ENCODE measurements around the gene VSX2.

Gene VSX2

GRCh38 chr14:74255281-74255680 is 16.0 kb downstream of the VSX2 start:
- peaks cover 33% of the 10 kb centered on the region for H3K27me3 Mint-ChIP-seq
- peaks cover 13% of the 10 kb centered on the region for H3K4me1 Mint-ChIP-seq
- DNase-seq (ENCODE audit: low spot score in 2 of 2): no peak
- ATAC-seq (replicated peaks; ENCODE audit: extremely low read depth, poor library complexity, severe bottlenecking): no peak
- H3K27ac Mint-ChIP-seq (ENCODE audit: low read depth): no peak overlapping the region
- H3K36me3 Mint-ChIP-seq (ENCODE audit: insufficient read depth): peaks cover 2% of the 10 kb centered on the region
- H3K9me3 Mint-ChIP-seq: no peaks in the 10 kb centered on the region
- H3K4me3 Mint-ChIP-seq: no peak overlapping the region

- H3K27me3 Mint-ChIP-seq: peaks cover 15% of the 10 kb centered on the region
- peaks cover 2% of the 10 kb centered on the region for H3K36me3 Mint-ChIP-seq (ENCODE audit: insufficient read depth)
- ATAC-seq (replicated peaks; ENCODE audit: extremely low read depth, poor library complexity, severe bottlenecking) (peak; percentile 89), DNase-seq (ENCODE audit: low spot score in 2 of 2) (peak; percentile 32 to 44)
- peak overlapping the region; percentile 77 for H3K4me3 Mint-ChIP-seq
- H3K4me1 Mint-ChIP-seq: peaks cover 5% of the 10 kb centered on the region
- H3K9me3 Mint-ChIP-seq: no peaks in the 10 kb centered on the region
- H3K27ac Mint-ChIP-seq (ENCODE audit: low read depth): no peak overlapping the region
Observed at GRCh38 chr14:74257078-74257940, 18.1 kb downstream of the VSX2 start.

- H3K4me1 Mint-ChIP-seq: peaks cover 5% of the 10 kb centered on the region
- H3K4me3 Mint-ChIP-seq: peak overlapping the region; percentile 77
- DNase-seq (ENCODE audit: low spot score in 2 of 2): no peak
- ATAC-seq (replicated peaks; ENCODE audit: extremely low read depth, poor library complexity, severe bottlenecking): no peak
- no peak overlapping the region for H3K27ac Mint-ChIP-seq (ENCODE audit: low read depth)
- no peaks in the 10 kb centered on the region for H3K9me3 Mint-ChIP-seq
- H3K27me3 Mint-ChIP-seq: peaks cover 7% of the 10 kb centered on the region
- H3K36me3 Mint-ChIP-seq (ENCODE audit: insufficient read depth): peaks cover 2% of the 10 kb centered on the region
Observed at GRCh38 chr14:74257941-74258763, 18.9 kb downstream of the VSX2 start.

- peaks cover 2% of the 10 kb centered on the region for H3K36me3 Mint-ChIP-seq (ENCODE audit: insufficient read depth)
- DNase-seq (ENCODE audit: low spot score in 2 of 2): no peak
- no peak overlapping the region for H3K27ac Mint-ChIP-seq (ENCODE audit: low read depth)
- H3K4me1 Mint-ChIP-seq: peaks cover 5% of the 10 kb centered on the region
- no peak for ATAC-seq (replicated peaks; ENCODE audit: extremely low read depth, poor library complexity, severe bottlenecking)
- H3K27me3 Mint-ChIP-seq: peaks cover 2% of the 10 kb centered on the region
- H3K4me3 Mint-ChIP-seq: peak overlapping the region; percentile 77
- H3K9me3 Mint-ChIP-seq: no peaks in the 10 kb centered on the region
Observed at GRCh38 chr14:74258764-74259035, 19.5 kb downstream of the VSX2 start.

- Mint-ChIP-seq H3K4me1 (peaks cover 5% of the 10 kb centered on the region), H3K4me3 (no peak overlapping the region), H3K36me3 (ENCODE audit: insufficient read depth) (peaks cover 2% of the 10 kb centered on the region), H3K27me3 (no peaks in the 10 kb centered on the region), H3K9me3 (no peaks in the 10 kb centered on the region), H3K27ac (ENCODE audit: low read depth) (no peak overlapping the region)
- no peak for DNase-seq (ENCODE audit: low spot score in 2 of 2)
- no peak for ATAC-seq (replicated peaks; ENCODE audit: extremely low read depth, poor library complexity, severe bottlenecking)
Observed at GRCh38 chr14:74259513-74259912, 20.3 kb downstream of the VSX2 start.

GRCh38 chr14:74260525-74261233 is 21.4 kb downstream of the VSX2 start:
- Mint-ChIP-seq H3K4me3 (no peak overlapping the region), H3K4me1 (peaks cover 5% of the 10 kb centered on the region), H3K27me3 (peaks cover 6% of the 10 kb centered on the region), H3K36me3 (ENCODE audit: insufficient read depth) (peaks cover 2% of the 10 kb centered on the region), H3K9me3 (no peaks in the 10 kb centered on the region), H3K27ac (ENCODE audit: low read depth) (no peak overlapping the region)
- ATAC-seq (replicated peaks; ENCODE audit: extremely low read depth, poor library complexity, severe bottlenecking) (no peak), DNase-seq (ENCODE audit: low spot score in 2 of 2) (no peak)

GRCh38 chr14:74261288-74261687 is 22.0 kb downstream of the VSX2 start:
- Mint-ChIP-seq H3K4me3 (no peak overlapping the region), H3K27ac (ENCODE audit: low read depth) (no peak overlapping the region), H3K36me3 (ENCODE audit: insufficient read depth) (peaks cover 2% of the 10 kb centered on the region), H3K27me3 (peaks cover 12% of the 10 kb centered on the region), H3K9me3 (no peaks in the 10 kb centered on the region), H3K4me1 (peaks cover 5% of the 10 kb centered on the region)
- no peak for DNase-seq (ENCODE audit: low spot score in 2 of 2)
- no peak for ATAC-seq (replicated peaks; ENCODE audit: extremely low read depth, poor library complexity, severe bottlenecking)

- Mint-ChIP-seq H3K36me3 (ENCODE audit: insufficient read depth) (peaks cover 2% of the 10 kb centered on the region), H3K4me1 (peaks cover under 1% of the 10 kb centered on the region), H3K9me3 (no peaks in the 10 kb centered on the region), H3K27ac (ENCODE audit: low read depth) (no peak overlapping the region), H3K27me3 (peaks cover 12% of the 10 kb centered on the region), H3K4me3 (no peak overlapping the region)
- ATAC-seq (replicated peaks; ENCODE audit: extremely low read depth, poor library complexity, severe bottlenecking): no peak
- no peak for DNase-seq (ENCODE audit: low spot score in 2 of 2)
Observed at GRCh38 chr14:74262076-74262475, 22.8 kb downstream of the VSX2 start.

GRCh38 chr14:74263181-74263580 is 23.9 kb downstream of the VSX2 start:
- no peaks in the 10 kb centered on the region for H3K4me1 Mint-ChIP-seq
- no peak for ATAC-seq (replicated peaks; ENCODE audit: extremely low read depth, poor library complexity, severe bottlenecking)
- H3K9me3 Mint-ChIP-seq: no peaks in the 10 kb centered on the region
- H3K27ac Mint-ChIP-seq (ENCODE audit: low read depth): no peak overlapping the region
- no peaks in the 10 kb centered on the region for H3K36me3 Mint-ChIP-seq (ENCODE audit: insufficient read depth)
- DNase-seq (ENCODE audit: low spot score in 2 of 2): no peak
- peaks cover 16% of the 10 kb centered on the region for H3K27me3 Mint-ChIP-seq
- H3K4me3 Mint-ChIP-seq: no peak overlapping the region

GRCh38 chr14:74263921-74264320 is 24.7 kb downstream of the VSX2 start:
- Mint-ChIP-seq H3K36me3 (ENCODE audit: insufficient read depth) (no peaks in the 10 kb centered on the region), H3K9me3 (no peaks in the 10 kb centered on the region), H3K4me1 (no peaks in the 10 kb centered on the region), H3K27me3 (peaks cover 24% of the 10 kb centered on the region), H3K4me3 (no peak overlapping the region), H3K27ac (ENCODE audit: low read depth) (no peak overlapping the region)
- ATAC-seq (replicated peaks; ENCODE audit: extremely low read depth, poor library complexity, severe bottlenecking): no peak
- DNase-seq (ENCODE audit: low spot score in 2 of 2): no peak

GRCh38 chr14:74265301-74265965 is 26.2 kb downstream of the VSX2 start:
- H3K9me3 Mint-ChIP-seq: no peaks in the 10 kb centered on the region
- H3K27ac Mint-ChIP-seq (ENCODE audit: low read depth): no peak overlapping the region
- H3K36me3 Mint-ChIP-seq (ENCODE audit: insufficient read depth): no peaks in the 10 kb centered on the region
- peaks cover 25% of the 10 kb centered on the region for H3K27me3 Mint-ChIP-seq
- H3K4me1 Mint-ChIP-seq: no peaks in the 10 kb centered on the region
- DNase-seq (ENCODE audit: low spot score in 2 of 2): no peak
- ATAC-seq (replicated peaks; ENCODE audit: extremely low read depth, poor library complexity, severe bottlenecking): no peak
- no peak overlapping the region for H3K4me3 Mint-ChIP-seq

GRCh38 chr14:74267588-74267987 is 28.3 kb downstream of the VSX2 start:
- Mint-ChIP-seq H3K27ac (ENCODE audit: low read depth) (peak overlapping the region; percentile 26), H3K27me3 (peaks cover 43% of the 10 kb centered on the region), H3K4me3 (no peak overlapping the region), H3K4me1 (no peaks in the 10 kb centered on the region), H3K36me3 (ENCODE audit: insufficient read depth) (no peaks in the 10 kb centered on the region), H3K9me3 (no peaks in the 10 kb centered on the region)
- ATAC-seq (replicated peaks; ENCODE audit: extremely low read depth, poor library complexity, severe bottlenecking) (no peak), DNase-seq (ENCODE audit: low spot score in 2 of 2) (no peak)
